EH (cell line): ENCODE data around the gene FBXW11.
A peak's percentile ranks its signal among the peaks of the same experiment; 100 is the strongest.

Source experiments
- DNase-seq: peaks from one replicate; pipeline ENCODE4 v3.0.0-alpha.2; 2015; ENCODE audit warnings: low read depth

Gene FBXW11

GRCh38 chr5:171841984-171842776 is 164.3 kb downstream of the FBXW11 start:
- peak; percentile 38 for DNase-seq

GRCh38 chr5:171840711-171841522 is 165.5 kb downstream of the FBXW11 start:
- DNase-seq = no peak

GRCh38 chr5:171840066-171840465 is 166.4 kb downstream of the FBXW11 start:
- DNase-seq = no peak

- no peak for DNase-seq
These were observed 167.3 kb downstream of the FBXW11 start for GRCh38 chr5:171839112-171839511.

- no peak for DNase-seq
These were observed 168.4 kb downstream of the FBXW11 start for GRCh38 chr5:171838066-171838465.

- DNase-seq = no peak
These were observed 168.9 kb downstream of the FBXW11 start for GRCh38 chr5:171837522-171837921.

GRCh38 chr5:171835066-171835465 is 171.4 kb downstream of the FBXW11 start:
- DNase-seq = no peak

GRCh38 chr5:171834461-171834860 is 172.0 kb downstream of the FBXW11 start:
- DNase-seq = no peak

GRCh38 chr5:171832775-171833174 is 173.7 kb downstream of the FBXW11 start:
- DNase-seq = no peak

GRCh38 chr5:171830686-171831085 is 175.8 kb downstream of the FBXW11 start:
- no peak for DNase-seq

GRCh38 chr5:171827162-171827561 is 179.3 kb downstream of the FBXW11 start:
- no peak for DNase-seq

- DNase-seq = peak; percentile 17
These were observed 180.3 kb downstream of the FBXW11 start for GRCh38 chr5:171826132-171826531.

- DNase-seq = no peak
These were observed 181.4 kb downstream of the FBXW11 start for GRCh38 chr5:171825051-171825450.

GRCh38 chr5:171823269-171823668 is 183.2 kb downstream of the FBXW11 start:
- no peak for DNase-seq

- no peak for DNase-seq
These were observed 185.2 kb downstream of the FBXW11 start for GRCh38 chr5:171821286-171821685.

GRCh38 chr5:171820561-171820960 is 185.9 kb downstream of the FBXW11 start:
- no peak for DNase-seq

GRCh38 chr5:171816666-171817065 is 189.8 kb downstream of the FBXW11 start:
- no peak for DNase-seq

GRCh38 chr5:171813813-171814490 is 192.5 kb downstream of the FBXW11 start:
- no peak for DNase-seq

- DNase-seq = no peak
These were observed 193.2 kb downstream of the FBXW11 start for GRCh38 chr5:171813270-171813669.
